Nephron (organoid): Measurements from ENCODE around the gene SERINC4.
"Not testable (repeated sequence)": the region's sequence is repeated elsewhere in the genome, so short reads cannot be mapped to it uniquely, and the experiment has no call there.

ENCODE experiments used
- H3K27ac Mint-ChIP-seq, 3 experiments: 2 replicates each; pipeline ENCODE4 v1.8.0; 2020; ENCODE audit warnings: mixed read lengths in 3 of 3, mild to moderate bottlenecking in 2 of 3, moderate library complexity in 1 of 3
- H3K27me3 Mint-ChIP-seq: 2 replicates; pipeline ENCODE4 v1.8.0; 2021; ENCODE audit warnings: low read depth, mild to moderate bottlenecking, moderate library complexity, mixed read lengths
- H3K36me3 Mint-ChIP-seq: 2 replicates; pipeline ENCODE4 v1.8.0; 2020; ENCODE audit warnings: low read depth, mixed read lengths
- H3K4me1 Mint-ChIP-seq: 2 replicates; pipeline ENCODE4 v1.8.0; 2020; ENCODE audit warnings: mixed read lengths
- H3K4me3 Mint-ChIP-seq, 3 experiments: 2 replicates each; pipeline ENCODE4 v1.8.0; 2020; ENCODE audit warnings: mild to moderate bottlenecking in 3 of 3, mixed read lengths in 3 of 3, moderate library complexity in 2 of 3
- H3K9me3 Mint-ChIP-seq: 2 replicates; pipeline ENCODE4 v1.8.0; 2020; ENCODE audit warnings: mixed read lengths
- TF ChIP-seq, protein P1 (sequence below), 3 experiments: fragments of 200-600 bp; sonication (generic); IDR thresholded peaks; one replicate each; pipeline ENCODE4 v1.5.0; 2021; ENCODE audit warnings: antibody characterized with exemption in 3 of 3; ENCODE audit not compliant: unreplicated experiment in 3 of 3

SERINC4 gene

DNA sequence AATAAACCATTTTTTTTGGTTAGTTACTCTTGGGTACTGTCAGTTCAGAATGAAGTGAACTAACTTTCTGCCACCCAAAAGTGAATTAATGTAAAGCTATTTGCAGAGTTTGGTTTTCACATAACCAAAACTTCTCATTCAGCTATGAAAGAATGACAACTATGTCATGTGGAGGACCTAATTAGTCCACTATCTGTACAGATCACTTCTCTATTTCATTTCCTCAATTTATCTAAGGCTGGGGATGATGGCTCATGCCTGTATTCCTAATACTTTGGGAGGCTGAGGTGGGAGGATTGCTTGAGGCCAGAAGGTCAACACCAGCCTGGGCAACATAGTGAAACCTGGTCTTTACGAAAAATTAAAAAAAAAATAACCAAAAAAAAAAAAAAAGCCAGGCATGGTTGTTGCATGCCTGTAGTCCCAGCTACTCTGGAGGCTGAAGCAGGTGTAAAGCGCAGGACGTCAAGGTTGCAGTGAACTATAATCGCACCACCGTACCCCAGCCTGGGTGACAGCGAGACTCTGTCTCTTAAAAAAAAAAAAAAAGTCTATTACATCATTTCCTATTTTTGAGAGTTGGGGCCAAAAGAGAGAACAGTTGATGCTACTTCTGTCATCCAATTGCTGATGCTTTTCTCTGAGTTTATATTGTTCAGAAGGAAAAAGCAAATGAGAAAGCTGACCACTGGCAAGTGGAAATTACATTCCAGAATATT is 9.1 kb upstream of the SERINC4 start:
- H3K9me3 Mint-ChIP-seq: no peaks in the 10 kb centered on the region
- H3K27ac Mint-ChIP-seq: no peak overlapping the region
- H3K36me3 Mint-ChIP-seq: peaks cover 74% of the 10 kb centered on the region
- TF ChIP-seq, protein P1, sequence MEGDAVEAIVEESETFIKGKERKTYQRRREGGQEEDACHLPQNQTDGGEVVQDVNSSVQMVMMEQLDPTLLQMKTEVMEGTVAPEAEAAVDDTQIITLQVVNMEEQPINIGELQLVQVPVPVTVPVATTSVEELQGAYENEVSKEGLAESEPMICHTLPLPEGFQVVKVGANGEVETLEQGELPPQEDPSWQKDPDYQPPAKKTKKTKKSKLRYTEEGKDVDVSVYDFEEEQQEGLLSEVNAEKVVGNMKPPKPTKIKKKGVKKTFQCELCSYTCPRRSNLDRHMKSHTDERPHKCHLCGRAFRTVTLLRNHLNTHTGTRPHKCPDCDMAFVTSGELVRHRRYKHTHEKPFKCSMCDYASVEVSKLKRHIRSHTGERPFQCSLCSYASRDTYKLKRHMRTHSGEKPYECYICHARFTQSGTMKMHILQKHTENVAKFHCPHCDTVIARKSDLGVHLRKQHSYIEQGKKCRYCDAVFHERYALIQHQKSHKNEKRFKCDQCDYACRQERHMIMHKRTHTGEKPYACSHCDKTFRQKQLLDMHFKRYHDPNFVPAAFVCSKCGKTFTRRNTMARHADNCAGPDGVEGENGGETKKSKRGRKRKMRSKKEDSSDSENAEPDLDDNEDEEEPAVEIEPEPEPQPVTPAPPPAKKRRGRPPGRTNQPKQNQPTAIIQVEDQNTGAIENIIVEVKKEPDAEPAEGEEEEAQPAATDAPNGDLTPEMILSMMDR (IDR thresholded peaks at IDR 0.05; ENCODE audit: unreplicated experiment in 3 of 3): no peak
- no peaks in the 10 kb centered on the region for H3K4me1 Mint-ChIP-seq
- no peaks in the 10 kb centered on the region for H3K27me3 Mint-ChIP-seq
- no peak overlapping the region for H3K4me3 Mint-ChIP-seq

DNA sequence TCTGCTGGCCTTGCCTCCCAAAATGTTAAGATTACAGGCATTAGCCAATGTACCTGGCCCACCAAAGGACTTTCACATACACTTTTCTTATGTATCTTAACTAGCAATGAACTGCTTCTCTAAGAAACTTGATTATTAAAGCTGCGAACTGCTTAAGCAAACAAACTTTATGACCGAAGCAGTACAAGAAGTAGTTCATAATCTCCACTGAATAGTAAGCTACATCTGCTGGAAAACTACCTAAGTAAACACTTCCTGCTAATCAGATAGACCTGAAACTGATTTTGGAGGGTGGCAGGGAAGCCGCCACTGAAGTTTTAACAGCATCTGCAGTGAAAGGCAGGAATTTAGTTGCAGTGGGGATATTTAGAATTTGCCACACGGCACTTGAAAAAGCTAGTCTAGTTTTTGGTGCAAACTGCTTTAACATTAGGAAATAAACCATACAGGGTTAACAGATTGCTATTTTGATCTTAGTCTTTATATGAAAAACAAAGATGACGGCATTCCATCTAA is 8.5 kb upstream of the SERINC4 start:
- H3K27me3 Mint-ChIP-seq: no peaks in the 10 kb centered on the region
- no peak overlapping the region for H3K27ac Mint-ChIP-seq
- TF ChIP-seq, protein P1 (IDR thresholded peaks at IDR 0.05; ENCODE audit: unreplicated experiment in 3 of 3): no peak
- no peaks in the 10 kb centered on the region for H3K4me1 Mint-ChIP-seq
- no peaks in the 10 kb centered on the region for H3K9me3 Mint-ChIP-seq
- no peak overlapping the region for H3K4me3 Mint-ChIP-seq
- H3K36me3 Mint-ChIP-seq: peaks cover 69% of the 10 kb centered on the region

DNA sequence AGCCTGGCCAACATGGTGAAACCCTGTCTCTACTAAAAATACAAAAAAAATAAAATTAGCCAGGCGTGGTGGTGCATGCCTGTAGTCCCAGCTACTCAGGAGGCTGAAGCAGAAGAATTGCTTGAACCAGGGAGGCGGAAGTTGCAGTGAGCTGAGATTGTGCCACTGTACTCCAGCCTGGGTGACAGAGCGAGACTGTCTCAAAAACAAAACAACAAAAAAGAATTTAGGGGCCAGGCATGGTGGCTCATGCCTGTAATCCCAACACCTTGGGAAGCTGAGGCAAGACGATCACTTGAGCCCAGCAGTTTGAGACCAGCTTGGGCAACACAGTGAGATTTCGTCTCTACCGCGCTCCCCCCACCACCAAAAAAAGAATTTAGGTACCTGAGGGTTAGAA is 2.7 kb upstream of the SERINC4 start:
- peaks cover 28% of the 10 kb centered on the region for H3K4me1 Mint-ChIP-seq
- H3K4me3 Mint-ChIP-seq, H3K9me3 Mint-ChIP-seq, H3K27me3 Mint-ChIP-seq, H3K27ac Mint-ChIP-seq: not testable (repeated sequence)
- H3K36me3 Mint-ChIP-seq: peaks cover 68% of the 10 kb centered on the region

DNA sequence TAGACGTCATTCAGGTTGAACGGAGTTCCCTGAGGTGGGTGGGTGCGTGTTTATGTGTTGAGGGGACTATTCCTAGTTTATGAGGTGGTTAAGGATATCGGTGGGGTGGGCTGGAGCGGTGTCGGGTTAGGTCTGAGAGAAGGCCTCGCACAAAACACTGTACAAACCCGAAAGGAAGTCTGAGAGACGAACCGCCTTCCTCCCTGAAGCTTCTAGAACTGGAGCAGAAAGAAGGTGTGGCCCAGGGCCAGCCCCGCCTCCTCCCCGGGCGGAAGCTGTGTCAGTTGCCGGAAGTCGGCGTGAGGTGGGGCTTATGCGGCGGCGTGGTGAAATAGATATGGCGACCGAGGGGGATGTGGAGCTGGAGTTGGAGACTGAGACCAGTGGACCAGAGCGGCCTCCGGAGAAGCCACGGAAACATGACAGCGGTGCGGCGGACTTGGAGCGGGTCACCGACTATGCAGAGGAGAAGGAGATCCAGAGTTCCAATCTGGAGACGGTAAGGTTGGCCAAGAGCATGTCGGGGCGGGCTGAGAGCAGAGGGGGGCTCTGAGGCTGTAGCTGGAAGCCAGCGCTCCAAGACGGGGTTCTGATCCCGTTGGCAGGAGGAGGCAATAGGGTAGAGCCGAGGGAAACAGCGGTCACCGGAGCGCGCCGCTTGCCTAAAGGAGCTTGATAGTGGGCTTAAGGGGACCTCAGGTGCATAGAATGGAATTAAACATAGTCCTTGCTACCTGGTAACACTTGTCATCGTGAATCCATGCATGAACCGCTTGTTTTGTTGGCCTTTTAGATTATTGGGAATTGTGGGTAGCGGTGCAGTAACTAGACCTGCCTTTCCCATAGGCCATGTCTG is 494 bp upstream of the SERINC4 start, which contains the start of gene HYPK:
TSS of gene HYPK (plus strand) at position 314 of the 856 bp plus-strand sequence. CDS start at position 338, 24 bp downstream.
- Mint-ChIP-seq H3K4me3 (peak within 1 kb of the TSS; percentile 99 to 100 (median 99)), H3K27ac (peak within 1 kb of the TSS; percentile 96 to 98 (median 97)), H3K9me3 (no peaks in the 10 kb centered on the region), H3K27me3 (no peaks in the 10 kb centered on the region), H3K4me1 (peaks cover 43% of the 10 kb centered on the region), H3K36me3 (peaks cover 64% of the 10 kb centered on the region)
- TF ChIP-seq, protein P1 (IDR thresholded peaks at IDR 0.05; ENCODE audit: unreplicated experiment in 3 of 3): no peak

DNA sequence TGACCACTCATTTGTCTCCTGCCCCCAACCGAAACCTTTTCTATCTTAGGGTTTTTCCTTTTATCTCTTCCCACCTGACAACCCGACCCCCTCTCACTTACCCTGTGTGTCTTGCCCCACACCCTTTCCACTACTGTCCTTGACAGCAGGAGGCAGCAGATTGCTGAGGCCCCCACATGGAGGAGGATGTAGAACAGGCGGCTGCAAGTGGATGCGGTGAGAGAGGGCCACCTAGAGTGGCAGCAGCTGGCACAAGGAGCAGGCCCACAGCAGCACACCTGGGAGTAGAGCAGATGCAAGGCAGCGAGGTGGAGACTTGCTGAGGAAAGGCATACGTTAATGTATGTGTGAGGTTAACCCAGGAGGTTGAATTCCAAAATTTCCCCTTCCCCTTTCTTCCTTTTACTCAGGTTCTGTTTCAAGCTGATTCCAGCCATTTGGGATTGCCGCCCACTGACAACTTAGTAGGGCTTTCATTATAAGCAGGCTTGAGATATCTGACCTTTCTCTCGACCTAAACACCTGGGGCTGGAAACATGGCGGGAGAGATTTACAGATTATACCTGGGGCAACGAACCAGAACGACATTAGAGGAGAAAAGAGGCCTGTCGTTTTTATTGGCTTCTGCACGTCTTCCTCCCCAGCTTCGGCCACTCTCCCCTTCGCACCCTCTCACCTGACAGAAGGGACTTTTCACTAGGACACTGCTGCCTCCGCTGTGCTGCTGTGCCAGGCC is 643 bp downstream of the SERINC4 start:
- H3K36me3 Mint-ChIP-seq: peaks cover 64% of the 10 kb centered on the region

More for the DNA sequence above, 643 bp downstream of the SERINC4 start:
- Mint-ChIP-seq H3K27ac (peak overlapping the region; percentile 89 to 97 (median 96)), H3K27me3 (no peaks in the 10 kb centered on the region), H3K4me3 (peak overlapping the region; percentile 99 to 100 (median 99)), H3K9me3 (no peaks in the 10 kb centered on the region), H3K4me1 (peaks cover 54% of the 10 kb centered on the region)
- TF ChIP-seq, protein P1 (IDR thresholded peaks at IDR 0.05; ENCODE audit: unreplicated experiment in 3 of 3): no peak
